ENCODE results near the gene GCN1.

- TF ChIP-seq CTCF (IDR thresholded peaks at IDR 0.05) (no peak), POLR2A (IDR thresholded peaks at IDR 0.05) (no peak), EP300 (IDR thresholded peaks at IDR 0.05) (no peak), POLR2AphosphoS5 (IDR thresholded peaks at IDR 0.05) (no peak)
Observed at GRCh38 chr12:120228041-120228290, 33.5 kb upstream of the GCN1 start.
